Keratinocyte (primary cell): Measurements from ENCODE around the gene RXRA. TPM values are rescaled to one million over a fixed set of nuclear protein-coding genes. Genes with fewer than 3 reads are reported as not detected.

Experiments used
- DNase-seq: peaks from one replicate; pipeline ENCODE4 v3.0.0-alpha.2; 2011; ENCODE audit warnings: low read depth, missing footprints, low spot score
- FAIRE-seq: peaks from 2 replicates; lab custom pipeline; 2011; peaks lifted over from hg19 to GRCh38; lab: Jason Lieb, UNC
- H2AFZ ChIP-seq: 2 replicates; pipeline ENCODE4 v1.6.0; 2012; ENCODE audit warnings: low read length, control low read depth, inconsistent platforms; ENCODE audit not compliant: control insufficient read depth
- H3K27ac ChIP-seq: 2 replicates; pipeline ENCODE4 v1.5.1; 2011; ENCODE audit warnings: low read length; ENCODE audit not compliant: control insufficient read depth, insufficient read depth
- H3K27me3 ChIP-seq: 3 replicates; pipeline ENCODE4 v1.6.0; 2011; ENCODE audit warnings: low read length; ENCODE audit not compliant: control insufficient read depth, insufficient read depth; ENCODE audit errors: extremely low read depth
- H3K36me3 ChIP-seq, 2 experiments: 2 replicates in 1 of 2; 3 replicates in 1 of 2; pipeline ENCODE4 v1.5.1; 2011; ENCODE audit warnings: low read length in 2 of 2, mild to moderate bottlenecking in 1 of 2; ENCODE audit not compliant: control insufficient read depth in 2 of 2, insufficient read depth in 2 of 2; ENCODE audit errors: extremely low read depth in 1 of 2
- H3K4me1 ChIP-seq: 3 replicates; pipeline ENCODE4 v1.5.1; 2011; ENCODE audit warnings: low read length; ENCODE audit not compliant: control insufficient read depth, insufficient read depth; ENCODE audit errors: extremely low read depth
- H3K4me2 ChIP-seq: 3 replicates; pipeline ENCODE4 v1.6.0; 2011; ENCODE audit warnings: low read depth, low read length; ENCODE audit not compliant: control insufficient read depth, insufficient read depth; ENCODE audit errors: extremely low read depth
- H3K4me3 ChIP-seq, 3 experiments: fragments of 200-600 bp in 1 of 3; sonication (generic) in 1 of 3; 2 replicates in 2 of 3; 3 replicates in 1 of 3; pipeline ENCODE4 v1.5.1; 2011 to 2016; ENCODE audit warnings: low read length in 3 of 3, mild to moderate bottlenecking in 3 of 3, control low read depth in 2 of 3, inconsistent platforms in 1 of 3, low read depth in 1 of 3, mixed read lengths in 1 of 3, mixed run types in 1 of 3, moderate library complexity in 1 of 3; ENCODE audit not compliant: control insufficient read depth in 2 of 3, insufficient read depth in 2 of 3; ENCODE audit errors: extremely low read depth in 1 of 3
- H3K79me2 ChIP-seq: 2 replicates; pipeline ENCODE4 v1.6.0; 2012; ENCODE audit warnings: low read length; ENCODE audit not compliant: control insufficient read depth, insufficient read depth
- H3K9ac ChIP-seq: 3 replicates; pipeline ENCODE4 v1.6.0; 2011; ENCODE audit warnings: low read length; ENCODE audit not compliant: control insufficient read depth, insufficient read depth; ENCODE audit errors: extremely low read depth
- H3K9me1 ChIP-seq: 3 replicates; pipeline ENCODE4 v1.6.0; 2011; ENCODE audit warnings: low read length; ENCODE audit not compliant: control insufficient read depth, insufficient read depth; ENCODE audit errors: extremely low read depth
- H3K9me3 ChIP-seq: 2 replicates; pipeline ENCODE4 v1.5.1; 2012; ENCODE audit warnings: low read depth, low read length; ENCODE audit not compliant: control insufficient read depth
- H4K20me1 ChIP-seq: 3 replicates; pipeline ENCODE4 v1.6.0; 2011; ENCODE audit warnings: low read length; ENCODE audit not compliant: control insufficient read depth, insufficient read depth; ENCODE audit errors: extremely low read depth
- CTCF ChIP-seq, 3 experiments: IDR thresholded peaks in 1 of 3; conservative IDR thresholded peaks in 1 of 3; optimal IDR thresholded peaks in 1 of 3; 2 replicates in 2 of 3; 3 replicates in 1 of 3; pipeline versions ENCODE3 to v1.5.1; 2011; ENCODE audit warnings: low read length in 3 of 3, mild to moderate bottlenecking in 3 of 3, moderate library complexity in 2 of 3, control low read depth in 1 of 3, inconsistent platforms in 1 of 3; ENCODE audit not compliant: insufficient read depth in 2 of 3; ENCODE audit errors: extremely low read depth in 1 of 3
- EZH2 ChIP-seq: IDR thresholded peaks from one replicate; pipeline ENCODE4 v1.6.1; 2012; ENCODE audit warnings: inconsistent platforms, mild to moderate bottlenecking, low read length, moderate library complexity
- dilution Hi-C: fragments of 300-500 bp; cut with MboI; formaldehyde crosslinking; loops from one replicate; pipeline ENCODE4 v1.7.0; 2020; ENCODE audit warnings: low sequenced_read_pairs; ENCODE audit not compliant: extremely low pct_ligation_motif_present
- polyA plus RNA-seq, 5 experiments: library from polyadenylated mRNA; depleted of rRNA in 3 of 5; stranded (reverse) in 3 of 5; stranded (forward) in 1 of 5; unstranded in 1 of 5; fragments of >200 nt; gene quantifications; 1 replicate in 1 of 5; 2 replicates in 3 of 5; 3 replicates in 1 of 5; pipeline versions ENCODE4 v1.2.1 to v1.2.3, GENCODE V29; 2011 to 2012; ENCODE audit warnings: missing spikeins in 2 of 5, low read depth in 1 of 5, low replicate concordance in 1 of 5

RXRA gene
- polyA plus RNA-seq, 1 donor (not counting 4 experiments of a cell fraction or from before 2014, with no cell fraction given), result 9.7 TPM

GRCh38 chr9:134318941-134319305 lies 7.3 kb upstream of the RXRA start:
- Histone ChIP-seq H3K9ac (no peak overlapping the region), H3K36me3 (no peaks in the 10 kb centered on the region), H3K4me3 (no peak overlapping the region), H2AFZ (no peak overlapping the region), H3K79me2 (no peaks in the 10 kb centered on the region), H3K27ac (no peak overlapping the region), H3K4me1 (peaks cover under 1% of the 10 kb centered on the region), H4K20me1 (no peaks in the 10 kb centered on the region), H3K4me2 (no peak overlapping the region), H3K27me3 (peaks cover 25% of the 10 kb centered on the region), H3K9me3 (no peaks in the 10 kb centered on the region), H3K9me1 (no peaks in the 10 kb centered on the region)
- FAIRE-seq (no peak), DNase-seq (no peak)
- TF ChIP-seq CTCF (optimal IDR thresholded peaks at IDR 0.05 in 1 of 3, IDR thresholded peaks at IDR 0.05 in 1 of 3, conservative IDR thresholded peaks at IDR 0.05 in 1 of 3; ENCODE audit: extremely low read depth in 1 of 3, insufficient read depth in 2 of 3, low read length in 3 of 3) (no peak), EZH2 (no peak)
- dilution Hi-C loops, result no loop called here

GRCh38 chr9:134319306-134320125 lies 6.7 kb upstream of the RXRA start:
- Histone ChIP-seq H3K9ac (no peak overlapping the region), H4K20me1 (no peaks in the 10 kb centered on the region), H2AFZ (no peak overlapping the region), H3K27ac (no peak overlapping the region), H3K27me3 (peaks cover 23% of the 10 kb centered on the region), H3K79me2 (no peaks in the 10 kb centered on the region), H3K4me1 (peaks cover 4% of the 10 kb centered on the region), H3K9me1 (no peaks in the 10 kb centered on the region), H3K36me3 (no peaks in the 10 kb centered on the region), H3K4me3 (no peak overlapping the region), H3K4me2 (no peak overlapping the region), H3K9me3 (no peaks in the 10 kb centered on the region)
- FAIRE-seq (no peak), DNase-seq (no peak)
- dilution Hi-C loops, result no loop called here
- TF ChIP-seq CTCF (optimal IDR thresholded peaks at IDR 0.05 in 1 of 3, IDR thresholded peaks at IDR 0.05 in 1 of 3, conservative IDR thresholded peaks at IDR 0.05 in 1 of 3; ENCODE audit: extremely low read depth in 1 of 3, insufficient read depth in 2 of 3, low read length in 3 of 3), result no peak
- no peak for TF ChIP-seq EZH2
